Measurements from ENCODE around the gene TAF5L.
A peak's percentile ranks its signal among the peaks of the same experiment; 100 is the strongest.
"Not testable (repeated sequence)": the region's sequence is repeated elsewhere in the genome, so short reads cannot be mapped to it uniquely, and the experiment has no call there.

Gene TAF5L

DNA sequence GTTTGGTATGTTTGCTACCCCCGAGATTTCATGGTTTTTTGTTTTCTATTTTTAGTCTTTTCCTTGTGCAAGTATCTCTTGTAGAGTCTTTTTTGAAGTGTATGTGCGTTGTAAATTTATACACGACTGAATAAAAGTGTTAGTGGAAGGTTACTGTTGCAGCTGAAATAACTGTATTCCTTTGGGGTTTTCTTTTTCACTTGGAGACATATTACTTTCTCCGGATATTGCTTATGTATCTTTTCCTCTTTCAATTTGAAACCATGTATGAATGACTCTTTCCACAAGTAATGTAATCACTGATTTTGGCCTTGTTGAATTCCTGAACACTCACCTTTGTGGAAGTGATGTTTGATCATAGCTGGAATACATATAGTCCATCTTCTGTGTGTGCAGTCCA, 1.1 kb upstream of the TAF5L start:
- Mint-ChIP-seq H3K27ac (peak overlapping the region; percentile 98), H3K4me3 (peak overlapping the region; percentile 98), H3K9me3 (no peaks in the 10 kb centered on the region), H3K27me3 (no peaks in the 10 kb centered on the region), H3K4me1 (ENCODE audit: low read depth) (peaks cover 67% of the 10 kb centered on the region), H3K36me3 (ENCODE audit: low read depth) (peaks cover 76% of the 10 kb centered on the region)
- DNase-seq: no peak

DNA sequence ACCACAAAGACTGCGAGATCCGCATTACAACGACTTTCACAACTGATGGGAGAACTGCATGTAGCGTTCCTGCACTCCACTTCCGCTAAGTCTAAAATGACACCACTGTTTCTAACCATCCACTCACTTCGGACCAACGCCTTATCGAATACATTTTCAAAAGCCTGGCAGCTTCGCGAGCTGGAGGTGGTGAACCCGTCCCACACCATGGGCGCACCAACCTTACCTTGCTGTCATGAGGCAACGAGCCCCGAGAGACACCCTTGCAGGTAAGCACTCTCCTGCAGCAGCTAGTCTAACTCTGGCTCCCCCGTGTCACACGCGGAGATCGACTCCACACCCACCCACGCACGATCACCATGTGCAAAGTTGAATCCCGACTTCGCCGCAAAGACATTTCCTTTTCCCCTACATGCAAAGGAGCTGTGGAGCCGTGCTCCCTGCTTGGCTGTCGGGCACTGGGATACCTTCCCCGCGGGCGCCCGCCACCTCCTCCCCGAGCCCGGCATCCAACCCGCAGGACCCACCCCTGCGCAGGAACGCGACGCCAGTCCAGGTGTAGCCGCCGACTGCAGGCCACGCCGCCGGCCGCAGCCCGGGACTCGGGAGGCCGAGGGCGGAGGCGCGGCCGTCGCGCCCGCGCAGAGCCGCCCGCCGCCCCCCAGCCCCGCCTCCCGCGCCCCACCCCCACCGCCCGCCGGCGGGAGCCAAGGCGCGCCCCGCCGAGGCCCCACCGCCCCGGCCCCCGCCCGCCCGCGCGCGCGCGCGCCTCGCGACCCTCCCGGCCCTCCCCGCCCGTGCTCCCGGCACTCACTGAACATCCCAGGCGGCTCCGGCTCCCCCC, 629 bp downstream of the TAF5L start:
- Mint-ChIP-seq H3K27me3 (no peaks in the 10 kb centered on the region), H3K27ac (peak overlapping the region; percentile 96), H3K9me3 (no peaks in the 10 kb centered on the region), H3K4me1 (ENCODE audit: low read depth) (peaks cover 68% of the 10 kb centered on the region), H3K4me3 (peak overlapping the region; percentile 92), H3K36me3 (ENCODE audit: low read depth) (peaks cover 70% of the 10 kb centered on the region)
- peak; percentile 76 for DNase-seq

- Mint-ChIP-seq H3K27ac (peak overlapping the region; percentile 96), H3K4me1 (ENCODE audit: low read depth) (peaks cover 68% of the 10 kb centered on the region), H3K36me3 (ENCODE audit: low read depth) (peaks cover 63% of the 10 kb centered on the region), H3K4me3 (peak overlapping the region; percentile 92), H3K9me3 (no peaks in the 10 kb centered on the region), H3K27me3 (no peaks in the 10 kb centered on the region)
- DNase-seq: no peak
These were observed 1.3 kb downstream of the TAF5L start for GRCh38 chr1:229624521-229625070.

- Mint-ChIP-seq H3K4me3 (peak overlapping the region; percentile 92), H3K27ac (no peak overlapping the region)
These were observed 2.1 kb downstream of the TAF5L start for GRCh38 chr1:229623838-229624237.

DNA sequence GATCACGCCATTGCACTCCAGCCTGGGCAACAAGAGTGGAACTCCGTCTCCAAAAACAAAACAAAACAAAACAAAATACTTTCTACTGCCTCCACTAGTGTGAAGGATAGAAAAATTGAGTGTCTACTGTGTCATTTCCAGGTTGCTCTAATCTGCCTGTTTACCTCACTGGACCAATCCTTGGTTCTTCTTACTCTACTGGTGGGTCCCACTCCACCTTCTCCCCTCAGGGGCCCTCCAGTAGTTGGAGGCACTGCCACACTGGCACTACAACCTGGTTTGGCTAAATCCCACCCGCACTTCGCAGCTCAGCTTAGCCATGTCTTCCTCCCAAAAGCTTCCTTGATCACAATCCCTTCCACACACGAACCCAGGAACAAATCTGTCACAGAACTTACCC, 2.7 kb downstream of the TAF5L start:
- no peaks in the 10 kb centered on the region for H3K9me3 Mint-ChIP-seq
- H3K4me3 Mint-ChIP-seq: no peak overlapping the region
- no peaks in the 10 kb centered on the region for H3K27me3 Mint-ChIP-seq
- peaks cover 68% of the 10 kb centered on the region for H3K4me1 Mint-ChIP-seq (ENCODE audit: low read depth)
- peaks cover 52% of the 10 kb centered on the region for H3K36me3 Mint-ChIP-seq (ENCODE audit: low read depth)
- peak overlapping the region; percentile 1 for H3K27ac Mint-ChIP-seq
- DNase-seq: no peak

More at GRCh38 chr1:229623838-229624237, 2.1 kb downstream of the TAF5L start:
- Mint-ChIP-seq H3K27me3 (no peaks in the 10 kb centered on the region), H3K4me1 (ENCODE audit: low read depth) (peaks cover 68% of the 10 kb centered on the region), H3K36me3 (ENCODE audit: low read depth) (peaks cover 58% of the 10 kb centered on the region), H3K9me3 (no peaks in the 10 kb centered on the region)
- no peak for DNase-seq

GRCh38 chr1:229622641-229623120, 3.2 kb downstream of the TAF5L start:
- not testable (repeated sequence) for H3K27ac Mint-ChIP-seq, DNase-seq, H3K27me3 Mint-ChIP-seq, H3K9me3 Mint-ChIP-seq, H3K4me3 Mint-ChIP-seq
- Mint-ChIP-seq H3K36me3 (ENCODE audit: low read depth) (peaks cover 50% of the 10 kb centered on the region), H3K4me1 (ENCODE audit: low read depth) (peaks cover 70% of the 10 kb centered on the region)

- H3K9me3 Mint-ChIP-seq: no peaks in the 10 kb centered on the region
- no peaks in the 10 kb centered on the region for H3K27me3 Mint-ChIP-seq
- H3K4me1 Mint-ChIP-seq (ENCODE audit: low read depth): peaks cover 71% of the 10 kb centered on the region
- peaks cover 46% of the 10 kb centered on the region for H3K36me3 Mint-ChIP-seq (ENCODE audit: low read depth)
- DNase-seq: no peak
- H3K4me3 Mint-ChIP-seq: no peak overlapping the region
- no peak overlapping the region for H3K27ac Mint-ChIP-seq
These were observed 4.3 kb downstream of the TAF5L start for GRCh38 chr1:229621663-229622062.

DNA sequence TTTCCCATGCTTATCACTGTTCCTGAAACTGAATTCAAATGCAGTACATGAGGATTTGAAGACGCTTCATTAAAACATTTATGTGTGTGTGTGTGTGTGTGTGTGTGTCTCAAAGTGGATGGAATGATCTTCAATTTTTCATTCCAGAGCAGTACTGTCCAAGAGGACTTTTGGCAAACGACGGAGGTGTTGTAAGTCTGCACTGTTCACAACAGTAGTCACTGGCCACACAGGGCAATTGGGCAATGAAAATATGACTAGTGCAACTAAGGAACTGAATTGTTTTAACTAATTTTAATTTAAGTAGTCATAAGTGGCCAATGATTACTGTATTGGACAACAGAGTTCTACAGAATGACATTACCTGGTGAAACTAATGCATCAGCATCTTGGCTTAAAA, 5.0 kb downstream of the TAF5L start:
- Mint-ChIP-seq H3K4me1 (ENCODE audit: low read depth) (peaks cover 72% of the 10 kb centered on the region), H3K36me3 (ENCODE audit: low read depth) (peaks cover 44% of the 10 kb centered on the region), H3K27ac (no peak overlapping the region), H3K27me3 (no peaks in the 10 kb centered on the region), H3K9me3 (no peaks in the 10 kb centered on the region), H3K4me3 (no peak overlapping the region)
- no peak for DNase-seq

GRCh38 chr1:229619614-229620013, 6.3 kb downstream of the TAF5L start:
- Mint-ChIP-seq H3K4me3 (no peak overlapping the region), H3K36me3 (ENCODE audit: low read depth) (peaks cover 39% of the 10 kb centered on the region), H3K9me3 (no peaks in the 10 kb centered on the region), H3K4me1 (ENCODE audit: low read depth) (peaks cover 71% of the 10 kb centered on the region), H3K27me3 (no peaks in the 10 kb centered on the region), H3K27ac (peak overlapping the region; percentile 70)
- no peak for DNase-seq

- H3K4me1 Mint-ChIP-seq (ENCODE audit: low read depth): peaks cover 70% of the 10 kb centered on the region
- H3K9me3 Mint-ChIP-seq: no peaks in the 10 kb centered on the region
- peak overlapping the region; percentile 70 for H3K27ac Mint-ChIP-seq
- peaks cover 42% of the 10 kb centered on the region for H3K36me3 Mint-ChIP-seq (ENCODE audit: low read depth)
- H3K27me3 Mint-ChIP-seq: no peaks in the 10 kb centered on the region
- no peak overlapping the region for H3K4me3 Mint-ChIP-seq
- no peak for DNase-seq
These were observed 6.9 kb downstream of the TAF5L start for GRCh38 chr1:229619002-229619401.

DNA sequence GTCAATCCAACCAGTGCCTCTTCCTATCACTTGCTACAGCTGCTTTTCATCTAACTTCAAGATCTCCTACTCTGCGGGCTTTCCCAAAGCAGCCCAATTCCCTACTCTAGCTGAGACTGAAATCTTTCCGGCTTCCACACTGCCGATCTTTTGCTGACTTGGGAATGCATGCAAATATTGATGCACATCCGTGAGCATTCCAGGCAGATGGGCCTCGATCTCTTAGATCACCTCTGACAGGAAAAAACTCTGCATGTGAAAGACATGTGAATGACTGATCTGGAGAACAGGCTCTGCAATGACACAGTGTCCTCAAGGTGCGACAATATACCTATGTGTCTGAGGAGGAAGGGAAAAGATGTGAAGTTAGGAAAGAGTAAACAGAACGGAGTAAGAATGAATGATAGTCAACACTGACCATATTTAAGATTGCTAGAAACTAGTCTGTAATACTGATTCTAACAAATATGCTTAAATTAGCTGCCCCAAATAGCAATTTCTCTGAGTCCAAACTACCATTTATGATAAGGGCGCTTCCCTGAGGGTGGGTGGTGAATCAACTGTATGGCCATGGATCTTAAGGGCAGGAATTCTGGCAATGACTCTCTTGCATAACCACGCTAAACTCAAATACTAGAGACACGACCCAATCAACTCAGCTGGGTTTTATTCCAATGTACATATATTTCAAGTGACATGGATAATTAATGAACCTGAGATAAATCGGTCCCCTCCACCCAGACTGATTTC, 8.4 kb downstream of the TAF5L start:
- Mint-ChIP-seq H3K27me3 (no peaks in the 10 kb centered on the region), H3K4me3 (no peak overlapping the region), H3K27ac (no peak overlapping the region), H3K9me3 (no peaks in the 10 kb centered on the region), H3K4me1 (ENCODE audit: low read depth) (peaks cover 57% of the 10 kb centered on the region), H3K36me3 (ENCODE audit: low read depth) (peaks cover 45% of the 10 kb centered on the region)
- no peak for DNase-seq

- Mint-ChIP-seq H3K27ac (no peak overlapping the region), H3K4me3 (no peak overlapping the region), H3K27me3 (no peaks in the 10 kb centered on the region), H3K9me3 (no peaks in the 10 kb centered on the region), H3K4me1 (ENCODE audit: low read depth) (peaks cover 35% of the 10 kb centered on the region), H3K36me3 (ENCODE audit: low read depth) (peaks cover 60% of the 10 kb centered on the region)
- DNase-seq: no peak
These were observed 11.2 kb downstream of the TAF5L start for GRCh38 chr1:229614701-229615100.

DNA sequence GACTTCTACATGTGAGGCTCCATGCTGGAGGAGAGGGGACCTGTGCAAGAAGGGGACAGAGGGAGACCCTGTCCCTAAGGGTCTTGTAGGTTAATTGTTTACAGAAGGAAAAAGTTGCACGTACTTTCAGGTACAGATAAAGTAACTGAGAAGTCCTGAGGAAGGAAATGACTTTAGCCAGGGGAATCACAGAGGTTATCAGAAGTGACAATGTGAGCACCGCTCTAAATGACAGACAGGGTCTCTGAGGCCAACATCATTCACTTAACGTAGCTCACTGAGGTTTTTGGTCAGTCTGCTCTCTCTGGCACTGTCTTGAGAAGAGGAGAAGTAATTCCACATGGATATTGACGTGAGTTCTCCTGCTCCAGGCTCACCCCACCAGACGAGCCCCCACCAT, 12.0 kb downstream of the TAF5L start:
- no peak for DNase-seq
- no peak overlapping the region for H3K27ac Mint-ChIP-seq
- H3K9me3 Mint-ChIP-seq: no peaks in the 10 kb centered on the region
- H3K4me3 Mint-ChIP-seq: no peak overlapping the region
- H3K4me1 Mint-ChIP-seq (ENCODE audit: low read depth): peaks cover 27% of the 10 kb centered on the region
- no peaks in the 10 kb centered on the region for H3K27me3 Mint-ChIP-seq
- H3K36me3 Mint-ChIP-seq (ENCODE audit: low read depth): peaks cover 67% of the 10 kb centered on the region

DNA sequence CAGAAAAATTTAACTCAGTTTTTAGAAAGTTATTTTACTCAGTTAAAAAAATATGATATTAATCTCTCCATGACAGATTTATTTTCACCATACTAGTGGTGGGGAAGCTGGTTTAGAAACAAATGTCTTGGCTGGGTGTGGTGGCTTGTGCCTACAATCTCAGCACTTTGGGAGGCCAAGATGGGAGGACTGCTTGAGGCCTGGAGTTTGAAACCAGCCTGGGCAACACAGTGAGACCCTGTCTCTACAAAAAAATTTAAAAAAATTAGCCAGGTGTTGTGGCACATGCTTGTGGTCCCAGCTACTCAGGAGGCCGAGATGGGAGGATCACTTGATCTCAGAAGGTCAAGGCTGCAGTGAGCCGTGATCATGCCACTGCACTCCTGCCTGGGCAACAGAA, 17.3 kb downstream of the TAF5L start:
- DNase-seq: no peak
- H3K27me3 Mint-ChIP-seq: no peaks in the 10 kb centered on the region
- H3K36me3 Mint-ChIP-seq (ENCODE audit: low read depth): peaks cover 96% of the 10 kb centered on the region
- no peak overlapping the region for H3K4me3 Mint-ChIP-seq
- H3K4me1 Mint-ChIP-seq (ENCODE audit: low read depth): peaks cover 11% of the 10 kb centered on the region
- no peaks in the 10 kb centered on the region for H3K9me3 Mint-ChIP-seq
- H3K27ac Mint-ChIP-seq: no peak overlapping the region

- Mint-ChIP-seq H3K27me3 (no peaks in the 10 kb centered on the region), H3K4me1 (ENCODE audit: low read depth) (peaks cover 11% of the 10 kb centered on the region), H3K9me3 (no peaks in the 10 kb centered on the region), H3K4me3 (no peak overlapping the region), H3K27ac (peak overlapping the region; percentile 2), H3K36me3 (ENCODE audit: low read depth) (peaks cover 96% of the 10 kb centered on the region)
- DNase-seq: no peak
These were observed 18.6 kb downstream of the TAF5L start for GRCh38 chr1:229607370-229607769.

All from activated T-cell treated with anti-CD3 and anti-CD28 coated beads, Interleukin-2, amount 50 U/mL, for 24 hours (primary cell).